H1 (cell line): Measurements from ENCODE around the gene NAA40. TPM values are rescaled to one million over a fixed set of nuclear protein-coding genes. Genes with fewer than 3 reads are reported as not detected.

ENCODE experiments used
- CTCF ChIA-PET: fragments of 300-600 bp; sonication (Branson Sonifier 250); formaldehyde crosslinking; loops from one replicate; lab custom pipeline; 2021; ENCODE audit not compliant: partially characterized antibody; lab: Charles Lee
- POLR2A ChIA-PET: fragments of 300-600 bp; sonication (Branson Sonifier 250); formaldehyde crosslinking; loops from one replicate; lab custom pipeline; 2021; ENCODE audit warnings: inconsistent platforms; ENCODE audit not compliant: partially characterized antibody; lab: Charles Lee
- DNase-seq, 2 experiments: peaks; one replicate each; pipeline versions ENCODE4 v3.0.0 to v3.0.0-alpha.2; 2010 to 2022; ENCODE audit warnings: low spot score in 2 of 2, low read depth in 1 of 2, mixed read lengths in 1 of 2
- FAIRE-seq: peaks from 2 replicates; lab custom pipeline; 2011; peaks lifted over from hg19 to GRCh38; lab: Jason Lieb, UNC
- H2AFZ ChIP-seq: 2 replicates; pipeline ENCODE4 v1.8.1; 2012; ENCODE audit warnings: low read length, inconsistent platforms
- H2AK5ac ChIP-seq: 2 replicates; pipeline ENCODE4 v1.6.1; 2013; ENCODE audit warnings: low read depth, low read length
- H2BK120ac ChIP-seq: replicated peaks from 2 replicates; pipeline ENCODE3; 2013; ENCODE audit warnings: low read depth, low read length, inconsistent platforms
- H2BK12ac ChIP-seq: 2 replicates; pipeline ENCODE4 v1.6.1; 2013; ENCODE audit warnings: low read depth, low read length
- H2BK15ac ChIP-seq: 2 replicates; pipeline ENCODE4 v1.6.1; 2013; ENCODE audit warnings: low read length
- H2BK20ac ChIP-seq: 2 replicates; pipeline ENCODE4 v1.6.1; 2013; ENCODE audit warnings: low read length
- H2BK5ac ChIP-seq: 2 replicates; pipeline ENCODE4 v1.6.1; 2013; ENCODE audit warnings: low read depth, low read length
- H3K14ac ChIP-seq: 2 replicates; pipeline ENCODE4 v1.6.1; 2013; ENCODE audit warnings: inconsistent platforms; ENCODE audit not compliant: insufficient read length
- H3K18ac ChIP-seq: 2 replicates; pipeline ENCODE4 v1.6.1; 2013; ENCODE audit warnings: low read length; ENCODE audit errors: extremely low read depth
- H3K23ac ChIP-seq: 2 replicates; pipeline ENCODE4 v1.6.1; 2013; ENCODE audit warnings: inconsistent platforms; ENCODE audit not compliant: insufficient read length
- H3K23me2 ChIP-seq: 2 replicates; pipeline ENCODE4 v1.6.1; 2013; ENCODE audit warnings: low read depth, low read length
- H3K27ac ChIP-seq: 2 replicates; pipeline ENCODE4 v1.6.1; 2011; ENCODE audit warnings: low read depth, low read length, inconsistent platforms
- H3K27me3 ChIP-seq, 4 experiments: replicated peaks in 1 of 4; 1 replicate in 1 of 4; 2 replicates in 3 of 4; pipeline versions ENCODE4 v1.6.1 to v1.8.1; 2011 to 2013; ENCODE audit warnings: low read length in 3 of 4, mild to moderate bottlenecking in 3 of 4, inconsistent platforms in 2 of 4, mixed read lengths in 2 of 4, moderate library complexity in 1 of 4; ENCODE audit not compliant: control insufficient read depth in 3 of 4, insufficient read depth in 3 of 4; ENCODE audit errors: extremely low read depth in 1 of 4
- H3K36me3 ChIP-seq, 4 experiments: 2 replicates each; pipeline versions ENCODE4 v1.6.1 to v1.8.1; 2011 to 2013; ENCODE audit warnings: mild to moderate bottlenecking in 4 of 4, low read length in 3 of 4, moderate library complexity in 2 of 4, control low read depth in 1 of 4, inconsistent platforms in 1 of 4; ENCODE audit not compliant: insufficient read depth in 4 of 4, control insufficient read depth in 2 of 4
- H3K4ac ChIP-seq: replicated peaks from 2 replicates; pipeline ENCODE3; 2013; ENCODE audit warnings: low read length, low read depth, mixed read lengths, inconsistent platforms; ENCODE audit not compliant: insufficient read length
- H3K4me1 ChIP-seq, 4 experiments: replicated peaks in 1 of 4; 1 replicate in 1 of 4; 2 replicates in 3 of 4; pipeline versions ENCODE4 v1.6.1 to v1.8.1; 2011 to 2013; ENCODE audit warnings: low read length in 3 of 4, inconsistent platforms in 2 of 4, mixed read lengths in 1 of 4; ENCODE audit not compliant: insufficient read depth in 4 of 4, control insufficient read depth in 3 of 4
- H3K4me2 ChIP-seq, 2 experiments: 2 replicates each; pipeline versions ENCODE4 v1.6.1 to v1.8.1; 2011 to 2013; ENCODE audit warnings: low read depth in 2 of 2, low read length in 2 of 2, control low read depth in 1 of 2, inconsistent platforms in 1 of 2, mild to moderate bottlenecking in 1 of 2; ENCODE audit not compliant: insufficient read depth in 1 of 2
- H3K4me3 ChIP-seq, 4 experiments: fragments of 200-600, 300-600 bp in 1 of 4; sonication (generic), shearing (Covaris generic), sonication (Bioruptor Twin) in 1 of 4; 2 replicates each; pipeline versions ENCODE4 v1.5.1 to v1.8.1; 2011 to 2016; ENCODE audit warnings: low read length in 4 of 4, low read depth in 3 of 4, control low read depth in 2 of 4, inconsistent platforms in 2 of 4, mild to moderate bottlenecking in 2 of 4, mixed read lengths in 1 of 4, moderate library complexity in 1 of 4; ENCODE audit not compliant: insufficient read depth in 2 of 4; ENCODE audit errors: extremely low read depth in 1 of 4
- H3K56ac ChIP-seq: replicated peaks from 2 replicates; pipeline ENCODE3; 2013; ENCODE audit warnings: low read depth, mild to moderate bottlenecking, mixed read lengths, low read length, inconsistent platforms; ENCODE audit not compliant: insufficient read length
- H3K79me1 ChIP-seq: 2 replicates; pipeline ENCODE4 v1.6.1; 2013; ENCODE audit warnings: low read depth, low read length, control low read depth
- H3K79me2 ChIP-seq, 2 experiments: 2 replicates each; pipeline versions ENCODE4 v1.6.1 to v1.8.1; 2012 to 2013; ENCODE audit warnings: low read length in 2 of 2, mild to moderate bottlenecking in 2 of 2, inconsistent platforms in 1 of 2; ENCODE audit not compliant: insufficient read depth in 2 of 2, control insufficient read depth in 1 of 2
- H3K9ac ChIP-seq, 4 experiments: replicated peaks in 1 of 4; 1 replicate in 1 of 4; 2 replicates in 3 of 4; pipeline versions ENCODE4 v1.6.1 to v1.8.1; 2011 to 2013; ENCODE audit warnings: low read depth in 3 of 4, low read length in 3 of 4, control low read depth in 2 of 4, mild to moderate bottlenecking in 2 of 4, moderate library complexity in 2 of 4, inconsistent platforms in 1 of 4; ENCODE audit errors: extremely low read depth in 1 of 4
- H3K9me3 ChIP-seq, 2 experiments: 2 replicates each; pipeline versions ENCODE4 v1.6.1 to v1.8.1; 2012 to 2013; ENCODE audit warnings: mild to moderate bottlenecking in 2 of 2, moderate library complexity in 2 of 2, control low read depth in 1 of 2, inconsistent platforms in 1 of 2, low read depth in 1 of 2, low read length in 1 of 2, mixed read lengths in 1 of 2; ENCODE audit not compliant: insufficient read depth in 2 of 2
- H4K20me1 ChIP-seq, 2 experiments: replicated peaks in 1 of 2; 2 replicates each; pipeline versions ENCODE3 to v1.8.1; 2011 to 2013; ENCODE audit warnings: inconsistent platforms in 2 of 2, low read length in 2 of 2, mild to moderate bottlenecking in 1 of 2; ENCODE audit not compliant: insufficient read depth in 2 of 2, control insufficient read depth in 1 of 2
- H4K5ac ChIP-seq: 2 replicates; pipeline ENCODE4 v1.6.1; 2013; ENCODE audit warnings: low read length, low read depth, mixed read lengths, inconsistent platforms; ENCODE audit not compliant: insufficient read length
- H4K8ac ChIP-seq: 2 replicates; pipeline ENCODE4 v1.8.0; 2013; ENCODE audit warnings: mild to moderate bottlenecking, moderate library complexity, low read length, inconsistent platforms; ENCODE audit not compliant: insufficient read depth; ENCODE audit errors: extremely low read depth
- H4K91ac ChIP-seq: replicated peaks from 2 replicates; pipeline ENCODE3; 2013; ENCODE audit warnings: low read length, mixed read lengths, inconsistent platforms; ENCODE audit not compliant: insufficient read length
- ASH2L ChIP-seq: fragments of 200-600, 300-600 bp; sonication (generic); IDR thresholded peaks from one replicate; pipeline ENCODE4 v1.7.1; 2017; ENCODE audit warnings: low read length
- CBX5 ChIP-seq: fragments of 300-800, 300-1000 bp; sonication (generic); IDR thresholded peaks from 2 replicates; pipeline ENCODE4 v1.7.1; 2016; ENCODE audit warnings: antibody characterized with exemption, low read length, low read depth
- CBX8 ChIP-seq: fragments of 300-800, 300-1000 bp; sonication (generic); IDR thresholded peaks from 2 replicates; pipeline ENCODE4 v1.7.1; 2016; ENCODE audit warnings: low read depth, low read length, borderline replicate concordance
- CEBPB ChIP-seq: IDR thresholded peaks from 2 replicates; pipeline ENCODE4 v1.6.1; 2012; ENCODE audit warnings: low read depth, low read length
- CREB1 ChIP-seq: IDR thresholded peaks from 2 replicates; pipeline ENCODE4 v1.6.1; 2012; ENCODE audit warnings: inconsistent platforms
- EP300 ChIP-seq, 2 experiments: IDR thresholded peaks; 1 replicate in 1 of 2; 2 replicates in 1 of 2; pipeline ENCODE4 v1.6.1; 2011 to 2012; ENCODE audit warnings: low read depth in 2 of 2, low read length in 2 of 2, mild to moderate bottlenecking in 2 of 2, borderline replicate concordance in 1 of 2, inconsistent platforms in 1 of 2, moderate library complexity in 1 of 2
- GTF2F1 ChIP-seq: IDR thresholded peaks from 2 replicates; pipeline ENCODE4 v1.6.1; 2012; ENCODE audit warnings: low read depth, low read length, improper control_type of control experiment, borderline replicate concordance
- KDM4A ChIP-seq: IDR thresholded peaks from one replicate; pipeline ENCODE4 v1.7.1; 2012; ENCODE audit warnings: low read depth, mild to moderate bottlenecking, moderate library complexity, low read length, inconsistent platforms; ENCODE audit not compliant: severe bottlenecking
- SAP30 ChIP-seq: fragments of 300-600 bp; sonication (generic); IDR thresholded peaks from 2 replicates; pipeline ENCODE4 v1.7.1; 2012; ENCODE audit warnings: low read length, moderate library complexity, mild to moderate bottlenecking, inconsistent platforms; ENCODE audit not compliant: insufficient read depth, insufficient replicate concordance
- SIN3A ChIP-seq, 2 experiments: IDR thresholded peaks in 1 of 2; conservative IDR thresholded peaks in 1 of 2; 2 replicates each; pipeline ENCODE4 v1.6.1; 2011 to 2012; ENCODE audit warnings: low read length in 2 of 2, improper control_type of control experiment in 1 of 2, low read depth in 1 of 2, mild to moderate bottlenecking in 1 of 2
- SIX5 ChIP-seq: IDR thresholded peaks from 2 replicates; pipeline ENCODE4 v1.6.1; 2011; ENCODE audit warnings: mild to moderate bottlenecking, low read depth, low read length
- TBP ChIP-seq: IDR thresholded peaks from 2 replicates; pipeline ENCODE4 v1.6.1; 2011; ENCODE audit warnings: low read depth, low read length, improper control_type of control experiment
- WGBS, 2 experiments: shearing (Covaris generic) in 1 of 2; methylation state at CpG; one replicate each; pipeline versions ENCODE4 v1.1.6 to v1.1.7; 2013 to 2015; ENCODE audit warnings: low lambda C conversion rate in 2 of 2, mixed read lengths in 2 of 2, inconsistent platforms in 1 of 2, low coverage in 1 of 2, missing lambda C conversion rate in 1 of 2; ENCODE audit not compliant: insufficient replicate concordance in 2 of 2, insufficient coverage in 1 of 2, insufficient read length in 1 of 2; ENCODE audit errors: extremely low coverage in 1 of 2, missing lambda C conversion rate in 1 of 2; 5-methylcytosine and 5-hydroxymethylcytosine counted together
- polyA plus RNA-seq, 7 experiments: library from polyadenylated mRNA; depleted of rRNA in 3 of 7; stranded (reverse) in 5 of 7; unstranded in 2 of 7; fragments of >200 nt in 5 of 7; fragments of 200-250 nt in 2 of 7; gene quantifications; 1 replicate in 5 of 7; 2 replicates in 1 of 7; 4 replicates in 1 of 7; pipeline versions ENCODE4 v1.2.1 to v1.2.3, GENCODE V29; 2011 to 2013; ENCODE audit warnings: missing spikeins in 2 of 7, mixed read lengths in 2 of 7
- total RNA-seq: library from RNA; stranded (reverse); fragmentation: NEBNext Ultra II Directional; extraction: Animal tissue kit (Norgen Biotek cat#: 25700); gene quantifications from 2 replicates; pipeline ENCODE4 v1.2.1, GENCODE V29; 2021

NAA40 gene
- total and polyA plus RNA-seq, 2 of the 8 experiments (the other 6 are each of a cell fraction or from before 2014, with no cell fraction given), result 20.0 to 31.1 TPM

DNA sequence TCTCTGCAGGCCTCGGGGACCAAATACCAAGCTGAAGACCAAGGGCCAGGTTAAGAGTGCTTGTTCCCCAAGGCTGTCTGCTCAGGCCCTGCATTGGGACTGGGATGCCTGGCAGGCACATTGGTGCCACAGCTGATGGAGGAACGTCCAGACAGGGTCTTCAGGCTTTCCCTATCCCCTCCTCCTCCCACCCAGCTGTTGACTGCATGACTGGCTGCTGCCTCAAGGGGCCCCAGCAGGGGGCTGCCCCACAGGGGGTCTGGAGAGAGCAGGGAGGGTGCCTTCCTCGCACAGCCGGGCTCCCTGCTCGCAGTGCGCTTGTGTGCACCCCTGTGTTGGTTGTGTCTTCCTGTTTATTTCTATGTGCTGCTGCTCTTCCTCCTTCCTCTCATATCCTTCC is 31.7 kb upstream of the NAA40 start:
- Histone ChIP-seq H3K4me3 (no peak overlapping the region), H3K27me3 (no peaks in the 10 kb centered on the region), H3K4me1 (peaks cover 6 to 51% (median 41%) of the 10 kb centered on the region in 4 experiments), H3K4ac (peak overlapping the region; percentile 74), H3K36me3 (peaks cover 9 to 45% (median 19%) of the 10 kb centered on the region in 4 experiments; a peak in 7 of 8 replicates), H4K20me1 (peaks cover 5 to 9% of the 10 kb centered on the region in 2 experiments), H3K79me2 (no peaks in the 10 kb centered on the region), H3K27ac (peak overlapping the region; percentile 11; the same call in 1 of the 2 replicates), H2BK15ac (0 out of 2 replicates have a peak overlapping the region, but pooled peaks have one; percentile 72), H2AFZ (no peak overlapping the region), H2BK20ac (no peak overlapping the region), H4K8ac (no peak overlapping the region), H3K18ac (peak overlapping the region; percentile 71), H2BK120ac (no peak overlapping the region), H3K79me1 (peaks cover 7% of the 10 kb centered on the region), H3K9ac (no peak overlapping the region), H3K14ac (no peak overlapping the region), H3K4me2 (no peak overlapping the region), H3K56ac (peak overlapping the region; percentile 2), H3K23ac (no peak overlapping the region), H3K23me2 (no peaks in the 10 kb centered on the region; the same call in 1 of the 2 replicates), H2BK12ac (no peak overlapping the region), H2AK5ac (peak overlapping the region; percentile 55; the same call in 1 of the 2 replicates), H4K91ac (peak overlapping the region; percentile 5), H4K5ac (no peak overlapping the region), H2BK5ac (0 out of 2 replicates have a peak overlapping the region, but pooled peaks have one; percentile 78), H3K9me3 (no peaks in the 10 kb centered on the region)
- ChIA-PET CTCF (interaction anchor here (0.5 to 11.1 kb wide), 31 partner anchors 9 to 143 kb away, joined by 3 to 163 read pairs (median 4); partner anchors contain the start of genes MARK2, RCOR2 and ZFTA), POLR2A (interaction anchor here (0.9 to 6.1 kb wide), 5 partner anchors 9 to 70 kb away, joined by 4 to 74 read pairs (median 4); partner anchors contain the start of gene RCOR2)
- DNase-seq (no peak), FAIRE-seq (no peak)
- no peak for TF ChIP-seq SIX5
- TF ChIP-seq SIN3A (conservative IDR thresholded peaks at IDR 0.05 in 1 of 2, IDR thresholded peaks at IDR 0.05 in 1 of 2; ENCODE audit: low read depth in 1 of 2, low read length in 2 of 2), result no peak
- TF ChIP-seq EP300 (IDR thresholded peaks at IDR 0.05; ENCODE audit: borderline replicate concordance in 1 of 2, low read depth in 2 of 2, low read length in 2 of 2), result no peak
- no peak for TF ChIP-seq CREB1
- no peak for TF ChIP-seq KDM4A
- TF ChIP-seq ASH2L, result no peak
- no peak for TF ChIP-seq SAP30
- no peak for TF ChIP-seq CEBPB
- TF ChIP-seq TBP, result no peak
- TF ChIP-seq CBX8, result no peak
- no peak for TF ChIP-seq GTF2F1
- TF ChIP-seq CBX5, result no peak
- WGBS, 2 experiments, result 93% methylated on average over 4 of the region's 6 CpGs; no CpG with 5 or more reads in 1 of the 2 experiments
